Measurements from ENCODE around the gene ABHD17A. TPM values are rescaled to one million over a fixed set of nuclear protein-coding genes. Genes with fewer than 3 reads are reported as not detected.

ABHD17A gene
- total RNA-seq, 1 experiment from 2014 or later, result 47.5 TPM

DNA sequence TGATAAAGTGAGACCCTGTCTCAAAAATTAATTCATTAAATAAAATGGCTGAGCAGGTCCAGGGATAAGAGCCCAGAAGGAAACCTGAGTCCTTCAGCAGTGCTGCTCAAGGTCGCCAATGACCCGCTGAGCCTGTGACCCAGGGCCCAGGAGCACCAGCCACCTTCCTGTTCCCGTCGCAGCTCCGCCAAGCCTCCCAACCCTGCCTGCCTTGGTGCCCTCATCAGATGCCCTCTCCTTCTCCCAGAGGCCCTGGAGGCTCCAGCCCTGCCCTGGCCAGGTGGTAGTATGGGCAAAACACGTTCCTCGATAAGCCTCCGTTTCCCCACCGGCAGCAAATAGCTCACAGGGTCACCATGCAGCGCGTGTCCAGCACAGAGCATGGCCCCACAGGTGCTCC is 39.7 kb downstream of the ABHD17A start:
- no peak overlapping the region for H3K4me2 ChIP-seq (ENCODE audit: insufficient read depth, insufficient read length, low read length)
- no peaks in the 10 kb centered on the region for H3K9me3 Mint-ChIP-seq
- no peak overlapping the region for H3K18ac ChIP-seq (ENCODE audit: insufficient read length, low read depth, low read length)
- no peak overlapping the region for H3K27ac ChIP-seq (ENCODE audit: insufficient read length, low read depth, low read length)
- H3K79me2 ChIP-seq (ENCODE audit: insufficient read depth, low read length), result peaks cover 28% of the 10 kb centered on the region; the same call in 1 of the 2 replicates
- H3K9ac ChIP-seq (ENCODE audit: extremely low read depth, insufficient read length, low read length), result no peak overlapping the region
- H3K36me3 Mint-ChIP-seq (ENCODE audit: insufficient read depth in 1 of 3, low read depth in 3 of 3), result peaks cover 0 to 6% (median under 1%) of the 10 kb centered on the region in 3 experiments; a peak in 4 of 7 replicates
- H3K27me3 ChIP-seq (ENCODE audit: insufficient read depth, low read length), result no peaks in the 10 kb centered on the region
- H2BK12ac ChIP-seq (ENCODE audit: insufficient read length, low read depth, low read length), result no peak overlapping the region
- no peak overlapping the region for H2BK15ac ChIP-seq (ENCODE audit: low read depth, low read length)
- WGBS (ENCODE audit: extremely low coverage, insufficient read length, low lambda C conversion rate), result no CpG with 5 or more reads among the region's 11 CpGs
- H3T11ph ChIP-seq (ENCODE audit: low read length), result no peak overlapping the region
- peak overlapping the region in 1 of 3 experiments; percentile 68; a peak in 2 of 7 replicates for H3K27ac Mint-ChIP-seq
- no peak overlapping the region for H3K56ac ChIP-seq (ENCODE audit: insufficient read length, low read depth, low read length)
- peaks cover 12% of the 10 kb centered on the region for H3K79me1 ChIP-seq (ENCODE audit: insufficient read depth, low read depth, low read length, poor library complexity, severe bottlenecking)
- H4K91ac ChIP-seq (ENCODE audit: insufficient read length, low read depth, low read length), result no peak overlapping the region
- no peak for DNase-seq
- no peaks in the 10 kb centered on the region for H3K4me1 ChIP-seq (ENCODE audit: insufficient read depth, low read length)
- no peaks in the 10 kb centered on the region for H3K9me3 ChIP-seq (ENCODE audit: control insufficient read depth, low read depth, low read length)
- H2AFZ ChIP-seq (ENCODE audit: low read length), result no peak overlapping the region
- H4K20me1 ChIP-seq (ENCODE audit: control insufficient read depth, insufficient read depth, insufficient read length), result peaks cover 5% of the 10 kb centered on the region
- H2BK120ac ChIP-seq (ENCODE audit: low read depth, low read length, poor library complexity, severe bottlenecking), result no peak overlapping the region
- no peak overlapping the region for H2AK5ac ChIP-seq (ENCODE audit: insufficient read length, low read length)
- no peak overlapping the region for H3K4ac ChIP-seq (ENCODE audit: low read depth, low read length)
- TF ChIP-seq, protein P1, sequence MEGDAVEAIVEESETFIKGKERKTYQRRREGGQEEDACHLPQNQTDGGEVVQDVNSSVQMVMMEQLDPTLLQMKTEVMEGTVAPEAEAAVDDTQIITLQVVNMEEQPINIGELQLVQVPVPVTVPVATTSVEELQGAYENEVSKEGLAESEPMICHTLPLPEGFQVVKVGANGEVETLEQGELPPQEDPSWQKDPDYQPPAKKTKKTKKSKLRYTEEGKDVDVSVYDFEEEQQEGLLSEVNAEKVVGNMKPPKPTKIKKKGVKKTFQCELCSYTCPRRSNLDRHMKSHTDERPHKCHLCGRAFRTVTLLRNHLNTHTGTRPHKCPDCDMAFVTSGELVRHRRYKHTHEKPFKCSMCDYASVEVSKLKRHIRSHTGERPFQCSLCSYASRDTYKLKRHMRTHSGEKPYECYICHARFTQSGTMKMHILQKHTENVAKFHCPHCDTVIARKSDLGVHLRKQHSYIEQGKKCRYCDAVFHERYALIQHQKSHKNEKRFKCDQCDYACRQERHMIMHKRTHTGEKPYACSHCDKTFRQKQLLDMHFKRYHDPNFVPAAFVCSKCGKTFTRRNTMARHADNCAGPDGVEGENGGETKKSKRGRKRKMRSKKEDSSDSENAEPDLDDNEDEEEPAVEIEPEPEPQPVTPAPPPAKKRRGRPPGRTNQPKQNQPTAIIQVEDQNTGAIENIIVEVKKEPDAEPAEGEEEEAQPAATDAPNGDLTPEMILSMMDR (conservative IDR thresholded peaks at IDR 0.05), result no peak
- H3K4me1 Mint-ChIP-seq, result peaks cover 11 to 22% of the 10 kb centered on the region in 2 experiments
- no peaks in the 10 kb centered on the region for H3K27me3 Mint-ChIP-seq (ENCODE audit: low read depth)
- H3K23me2 ChIP-seq (ENCODE audit: insufficient read length, low read depth, low read length, poor library complexity, severe bottlenecking), result peaks cover 7% of the 10 kb centered on the region
- H2BK5ac ChIP-seq (ENCODE audit: insufficient read length, low read length), result no peak overlapping the region
- peak overlapping the region in 1 of 2 experiments; percentile 97; a peak in 1 of 5 replicates for H3K4me3 Mint-ChIP-seq
- no peak overlapping the region for H2BK20ac ChIP-seq (ENCODE audit: low read depth, low read length, poor library complexity, severe bottlenecking)
- no peak overlapping the region for H3K14ac ChIP-seq (ENCODE audit: insufficient read depth, low read length)
- no peak overlapping the region for H3K23ac ChIP-seq (ENCODE audit: insufficient read length, low read depth, low read length)
- no peak overlapping the region for H4K8ac ChIP-seq (replicated peaks; ENCODE audit: insufficient read length, low read depth, low read length)
- H4K5ac ChIP-seq (ENCODE audit: insufficient read length, low read depth, low read length), result no peak overlapping the region
